Endothelial cell of umbilical vein (primary cell): Measurements from ENCODE around the gene S100A13.

Experiments
- EZH2 ChIP-seq: IDR thresholded peaks from 2 replicates; pipeline ENCODE4 v1.6.1; 2012; ENCODE audit warnings: borderline replicate concordance, low read depth, mild to moderate bottlenecking, moderate library complexity, low read length, inconsistent platforms; ENCODE audit not compliant: severe bottlenecking
- POLR2A ChIP-seq: IDR thresholded peaks from 2 replicates; pipeline ENCODE4 v1.6.1; 2012; ENCODE audit warnings: low read depth, mild to moderate bottlenecking, control low read depth, low read length

- TF ChIP-seq POLR2A (no peak), EZH2 (no peak)
Observed at GRCh38 chr1:153629971-153630370, 2.7 kb upstream of the S100A13 start.
